GM12891 (cell line): Measurements from ENCODE around the gene UTRN.

ENCODE experiments used
- PAX5 ChIP-seq: IDR thresholded peaks from 2 replicates; pipeline ENCODE4 v1.6.1; 2011; ENCODE audit warnings: low read length, moderate library complexity, mild to moderate bottlenecking; ENCODE audit not compliant: insufficient read depth, severe bottlenecking
- POLR2A ChIP-seq: IDR thresholded peaks from 2 replicates; pipeline ENCODE4 v1.6.1; 2011; ENCODE audit warnings: low read depth, low read length, control low read depth
- TAF1 ChIP-seq: IDR thresholded peaks from 2 replicates; pipeline ENCODE4 v1.6.1; 2011; ENCODE audit warnings: low read depth, low read length, control low read depth

DNA sequence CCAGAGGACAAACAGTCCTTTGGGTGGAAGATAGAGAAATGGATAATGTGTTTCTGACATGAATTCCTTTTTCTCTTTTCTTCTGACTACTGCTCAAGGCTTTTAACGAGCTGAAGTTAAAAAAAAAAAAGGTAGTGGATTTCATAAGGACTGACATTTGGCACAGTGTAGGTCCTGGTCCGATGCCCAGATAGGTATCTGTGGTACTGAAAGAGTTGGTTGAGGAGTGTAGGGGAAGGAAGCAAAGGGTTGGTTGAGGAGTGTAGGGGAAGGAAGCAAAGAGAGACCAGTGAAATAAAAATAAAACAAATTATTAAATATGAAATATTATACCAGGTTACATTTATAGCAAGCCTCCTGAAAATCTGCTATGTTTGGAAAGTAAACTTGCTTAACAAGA is 11.8 kb downstream of the UTRN start:
- TF ChIP-seq TAF1 (no peak), POLR2A (no peak), PAX5 (no peak)
